Fibroblast of peridontal ligament (primary cell): ENCODE measurements around the gene CAMK1D.
A peak's percentile ranks its signal among the peaks of the same experiment; 100 is the strongest.

Experiments used
- DNase-seq: peaks from one replicate; pipeline ENCODE4 v3.0.0-alpha.2; 2010; ENCODE audit errors: extremely low read depth

Gene CAMK1D

GRCh38 chr10:12372846-12373245 lies 23.5 kb downstream of the CAMK1D start:
- DNase-seq = no peak

GRCh38 chr10:12375076-12375504 lies 25.7 kb downstream of the CAMK1D start:
- no peak for DNase-seq

- no peak for DNase-seq
Observed at GRCh38 chr10:12376211-12376610, 26.9 kb downstream of the CAMK1D start.

- DNase-seq = no peak
Observed at GRCh38 chr10:12377658-12378290, 28.4 kb downstream of the CAMK1D start.

GRCh38 chr10:12380999-12381398 lies 31.7 kb downstream of the CAMK1D start:
- no peak for DNase-seq

GRCh38 chr10:12381536-12382156 lies 32.3 kb downstream of the CAMK1D start:
- no peak for DNase-seq

GRCh38 chr10:12382157-12382548 lies 32.8 kb downstream of the CAMK1D start:
- DNase-seq = no peak

GRCh38 chr10:12382956-12383531 lies 33.7 kb downstream of the CAMK1D start:
- DNase-seq = peak; percentile 6

- DNase-seq = no peak
Observed at GRCh38 chr10:12384906-12385305, 35.6 kb downstream of the CAMK1D start.

GRCh38 chr10:12387561-12388210 lies 38.3 kb downstream of the CAMK1D start:
- DNase-seq = no peak

GRCh38 chr10:12388671-12389070 lies 39.3 kb downstream of the CAMK1D start:
- no peak for DNase-seq

GRCh38 chr10:12389154-12389734 lies 39.9 kb downstream of the CAMK1D start:
- no peak for DNase-seq

GRCh38 chr10:12390733-12391132 lies 41.4 kb downstream of the CAMK1D start:
- DNase-seq = no peak

GRCh38 chr10:12391206-12391605 lies 41.9 kb downstream of the CAMK1D start:
- no peak for DNase-seq

- no peak for DNase-seq
Observed at GRCh38 chr10:12393831-12394230, 44.5 kb downstream of the CAMK1D start.

- no peak for DNase-seq
Observed at GRCh38 chr10:12394241-12395033, 45.1 kb downstream of the CAMK1D start.

- no peak for DNase-seq
Observed at GRCh38 chr10:12396093-12396492, 46.7 kb downstream of the CAMK1D start.

- DNase-seq = no peak
Observed at GRCh38 chr10:12396567-12396966, 47.2 kb downstream of the CAMK1D start.

GRCh38 chr10:12397147-12397896 lies 48.0 kb downstream of the CAMK1D start:
- DNase-seq = no peak

GRCh38 chr10:12397941-12398340 lies 48.6 kb downstream of the CAMK1D start:
- peak; percentile 27 for DNase-seq
